ENCODE results near the gene TMED6.

DNA sequence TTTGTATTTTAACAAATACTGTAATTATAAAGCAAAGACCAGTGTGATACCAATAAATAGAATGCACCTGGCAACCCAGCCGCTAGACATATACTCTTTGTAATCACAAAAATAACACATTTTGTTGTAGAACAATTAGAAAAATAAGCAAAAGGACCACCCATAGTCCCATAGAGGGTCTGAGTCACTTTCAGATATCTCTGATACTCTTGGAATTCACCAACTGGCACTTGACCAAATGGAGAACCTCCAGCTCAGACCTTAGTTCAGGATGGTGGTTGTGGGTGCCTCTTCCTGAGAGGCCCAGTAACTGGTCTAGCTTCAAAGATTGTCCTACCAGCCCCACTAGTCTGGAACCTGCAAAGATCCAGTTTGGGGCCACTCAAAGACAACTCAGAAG lies 35.0 kb upstream of the TMED6 start:
- TF ChIP-seq, protein P1, sequence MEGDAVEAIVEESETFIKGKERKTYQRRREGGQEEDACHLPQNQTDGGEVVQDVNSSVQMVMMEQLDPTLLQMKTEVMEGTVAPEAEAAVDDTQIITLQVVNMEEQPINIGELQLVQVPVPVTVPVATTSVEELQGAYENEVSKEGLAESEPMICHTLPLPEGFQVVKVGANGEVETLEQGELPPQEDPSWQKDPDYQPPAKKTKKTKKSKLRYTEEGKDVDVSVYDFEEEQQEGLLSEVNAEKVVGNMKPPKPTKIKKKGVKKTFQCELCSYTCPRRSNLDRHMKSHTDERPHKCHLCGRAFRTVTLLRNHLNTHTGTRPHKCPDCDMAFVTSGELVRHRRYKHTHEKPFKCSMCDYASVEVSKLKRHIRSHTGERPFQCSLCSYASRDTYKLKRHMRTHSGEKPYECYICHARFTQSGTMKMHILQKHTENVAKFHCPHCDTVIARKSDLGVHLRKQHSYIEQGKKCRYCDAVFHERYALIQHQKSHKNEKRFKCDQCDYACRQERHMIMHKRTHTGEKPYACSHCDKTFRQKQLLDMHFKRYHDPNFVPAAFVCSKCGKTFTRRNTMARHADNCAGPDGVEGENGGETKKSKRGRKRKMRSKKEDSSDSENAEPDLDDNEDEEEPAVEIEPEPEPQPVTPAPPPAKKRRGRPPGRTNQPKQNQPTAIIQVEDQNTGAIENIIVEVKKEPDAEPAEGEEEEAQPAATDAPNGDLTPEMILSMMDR (IDR thresholded peaks at IDR 0.05) = no peak
- TF ChIP-seq ZFX (IDR thresholded peaks at IDR 0.05; ENCODE audit: borderline replicate concordance) = no peak

All from 22Rv1 (cell line).